Measurements from ENCODE around the gene NTN5. TPM values are rescaled to one million over a fixed set of nuclear protein-coding genes. Genes with fewer than 3 reads are reported as not detected.
A peak's percentile ranks its signal among the peaks of the same experiment; 100 is the strongest.

NTN5 gene
- total and polyA plus RNA-seq, 9 of the 15 experiments (the other 6 are each of a cell fraction or from before 2014, with no cell fraction given), result not detected

DNA sequence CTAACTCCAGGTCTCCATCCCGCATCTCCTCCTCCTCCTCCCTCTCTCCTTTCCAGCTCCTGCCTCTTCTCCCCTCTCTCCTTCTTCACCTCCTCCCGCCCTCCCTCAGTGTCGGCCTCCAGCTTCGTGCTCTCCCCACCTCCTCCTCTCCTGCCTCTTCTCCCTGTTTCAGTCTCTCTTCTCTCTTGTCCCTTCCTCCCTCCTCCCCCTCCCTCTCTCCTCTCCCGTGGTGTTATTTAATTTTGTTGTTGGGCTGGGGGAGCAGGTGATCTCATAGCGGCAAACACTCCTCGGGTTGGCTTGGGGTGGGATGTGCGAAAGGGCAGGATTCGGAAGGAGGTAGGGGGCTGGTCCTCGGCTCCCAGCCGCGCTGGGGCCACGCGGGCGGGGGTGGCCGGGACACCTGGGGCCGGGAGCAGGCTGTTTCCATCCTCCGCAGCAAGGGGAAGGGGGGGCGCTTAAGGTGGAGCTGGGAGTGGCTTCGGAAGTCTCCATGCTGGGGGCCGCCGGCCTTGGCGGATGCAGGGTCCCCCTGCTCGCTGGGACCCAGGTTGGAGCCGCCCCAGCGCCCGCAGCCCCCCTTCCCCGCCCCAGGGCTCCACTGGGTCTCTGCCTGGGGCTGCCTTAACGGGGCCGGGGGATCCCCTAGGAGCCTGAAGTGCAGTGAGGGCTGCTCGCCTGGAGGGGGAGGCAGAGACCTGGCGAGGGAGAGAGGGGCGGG lies 26.7 kb downstream of the NTN5 start, which contains the start of gene CA11:
Gene CA11 (minus strand): TSS at position 187 of the 721 bp plus-strand sequence. CDS start 555 bp downstream, outside the sequence.
- 0% methylated on average over 15 of the region's 33 CpGs for WGBS (ENCODE audit: insufficient coverage, low coverage, missing lambda C conversion rate)
- Histone ChIP-seq H3K27ac (ENCODE audit: extremely low read depth, low read depth, low read length) (peak within 1 kb of the TSS; percentile 27), H3K4me1 (replicated peaks in 1 of 2; ENCODE audit: control insufficient read depth in 2 of 2, insufficient read depth in 2 of 2, low read length in 2 of 2) (peaks cover 19 to 41% of the 10 kb centered on the region in 2 experiments; a peak in 4 of 5 replicates), H2AFZ (ENCODE audit: low read depth, low read length) (peak within 1 kb of the TSS; percentile 95), H3K4me2 (ENCODE audit: insufficient read depth, low read length) (peak within 1 kb of the TSS; percentile 84), H3K9me1 (ENCODE audit: control insufficient read depth, insufficient read depth, low read length) (no peaks in the 10 kb centered on the region), H3K9me3 (replicated peaks; ENCODE audit: control insufficient read depth, insufficient read depth, low read depth, low read length) (no peaks in the 10 kb centered on the region), H4K20me1 (replicated peaks; ENCODE audit: control insufficient read depth, insufficient read depth, low read length) (no peaks in the 10 kb centered on the region), H3K79me2 (ENCODE audit: control insufficient read depth, insufficient read depth, low read length) (no peaks in the 10 kb centered on the region), H3K36me3 (ENCODE audit: control insufficient read depth, insufficient read depth, low read length) (no peaks in the 10 kb centered on the region), H3K27me3 (ENCODE audit: control insufficient read depth in 2 of 2, insufficient read depth in 2 of 2, low read length in 2 of 2) (no peaks in the 10 kb centered on the region), H3K9ac (ENCODE audit: insufficient read depth in 1 of 2, low read depth in 2 of 2, low read length in 2 of 2) (peak within 1 kb of the TSS; percentile 43 to 87), H3K4me3 (peak within 1 kb of the TSS; percentile 56)
- intact Hi-C loops (cut with micrococcal nuclease) (loop anchor here (1.0 to 5.0 kb wide), 3 partner anchors 91 to 189 kb away; no protein-coding TSS in a partner anchor), in situ Hi-C loops (cut with MboI) (loop anchor here (5.0 to 10.0 kb wide), 3 partner anchors 96 to 329 kb away; partner anchors contain the start of gene RASIP1)
- DNase-seq (ENCODE audit: extremely low read depth in 1 of 4, low spot score in 3 of 4), result peak; percentile 71 to 93 (median 92)
- peak; percentile 91 for ATAC-seq
- ChIA-PET CTCF (ENCODE audit: low intra/inter-chr PET ratio) (interaction anchor here (0.6 to 2.2 kb wide), 6 partner anchors 51 to 197 kb away, joined by 3 to 16 read pairs (median 5); no protein-coding TSS in a partner anchor), POLR2A (interaction anchor here (0.6 to 1.3 kb wide), 8 partner anchors 11 to 717 kb away, joined by 3 to 7 read pairs (median 4); partner anchors contain the start of gene PPP1R15A)
- BruUV-seq (replicated peaks), result no TSS peak
- FAIRE-seq, result no peak
- no peak for TF ChIP-seq POLR3A (IDR thresholded peaks at IDR 0.05; ENCODE audit: borderline replicate concordance, extremely low read depth, insufficient read depth, insufficient read length)
- no peak for TF ChIP-seq RFX5 (IDR thresholded peaks at IDR 0.05; ENCODE audit: low read depth, low read length)
- no peak for TF ChIP-seq RBM17 (IDR thresholded peaks at IDR 0.05; ENCODE audit: borderline replicate concordance, low read depth, low read length)
- TF ChIP-seq, protein P1, sequence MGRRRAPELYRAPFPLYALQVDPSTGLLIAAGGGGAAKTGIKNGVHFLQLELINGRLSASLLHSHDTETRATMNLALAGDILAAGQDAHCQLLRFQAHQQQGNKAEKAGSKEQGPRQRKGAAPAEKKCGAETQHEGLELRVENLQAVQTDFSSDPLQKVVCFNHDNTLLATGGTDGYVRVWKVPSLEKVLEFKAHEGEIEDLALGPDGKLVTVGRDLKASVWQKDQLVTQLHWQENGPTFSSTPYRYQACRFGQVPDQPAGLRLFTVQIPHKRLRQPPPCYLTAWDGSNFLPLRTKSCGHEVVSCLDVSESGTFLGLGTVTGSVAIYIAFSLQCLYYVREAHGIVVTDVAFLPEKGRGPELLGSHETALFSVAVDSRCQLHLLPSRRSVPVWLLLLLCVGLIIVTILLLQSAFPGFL (CRISPR knock-in tag; IDR thresholded peaks at IDR 0.05), result no peak
- no peak for TF ChIP-seq ZNF785 (CRISPR knock-in tag; IDR thresholded peaks at IDR 0.05)
- TF ChIP-seq, protein P2, sequence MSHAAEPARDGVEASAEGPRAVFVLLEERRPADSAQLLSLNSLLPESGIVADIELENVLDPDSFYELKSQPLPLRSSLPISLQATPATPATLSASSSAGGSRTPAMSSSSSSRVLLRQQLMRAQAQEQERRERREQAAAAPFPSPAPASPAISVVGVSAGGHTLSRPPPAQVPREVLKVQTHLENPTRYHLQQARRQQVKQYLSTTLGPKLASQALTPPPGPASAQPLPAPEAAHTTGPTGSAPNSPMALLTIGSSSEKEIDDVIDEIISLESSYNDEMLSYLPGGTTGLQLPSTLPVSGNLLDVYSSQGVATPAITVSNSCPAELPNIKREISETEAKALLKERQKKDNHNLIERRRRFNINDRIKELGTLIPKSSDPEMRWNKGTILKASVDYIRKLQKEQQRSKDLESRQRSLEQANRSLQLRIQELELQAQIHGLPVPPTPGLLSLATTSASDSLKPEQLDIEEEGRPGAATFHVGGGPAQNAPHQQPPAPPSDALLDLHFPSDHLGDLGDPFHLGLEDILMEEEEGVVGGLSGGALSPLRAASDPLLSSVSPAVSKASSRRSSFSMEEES (CRISPR knock-in tag; IDR thresholded peaks at IDR 0.05), result no peak
